Gastroesophageal sphincter (tissue), 4 donors: ENCODE measurements around the gene MYO9A. TPM values are rescaled to one million over a fixed set of nuclear protein-coding genes. Genes with fewer than 3 reads are reported as not detected.

Experiments used
- ATAC-seq: fragments of 150-250 bp; one replicate; pipeline ENCODE4 v1.9.1; 2016; ENCODE audit warnings: mild to moderate bottlenecking, moderate library complexity
- H3K27ac ChIP-seq, 4 donors: fragments of 200-600 bp; sonication (generic) in 3 of 4; 1 replicate in 3 of 4; 2 replicates in 1 of 4; pipeline ENCODE4 v1.5.1; 2016 to 2019
- H3K27me3 ChIP-seq: fragments of 200-600 bp; sonication (generic); one replicate; pipeline ENCODE4 v1.5.1; 2019
- H3K36me3 ChIP-seq, 2 donors: fragments of 200-600 bp; sonication (generic); one replicate each; pipeline ENCODE4 v1.5.1; 2019; ENCODE audit warnings: control low read depth in 1 of 2
- H3K4me1 ChIP-seq, 3 donors: fragments of 200-600 bp; sonication (generic); 1 replicate in 2 of 3; 2 replicates in 1 of 3; pipeline ENCODE4 v1.5.1; 2016 to 2019; ENCODE audit warnings: control low read depth in 2 of 3
- H3K4me3 ChIP-seq, 2 donors: fragments of 200-600 bp; sonication (generic); one replicate each; pipeline ENCODE4 v1.5.1; 2019; ENCODE audit warnings: mild to moderate bottlenecking in 1 of 2, moderate library complexity in 1 of 2
- H3K9me3 ChIP-seq, 3 donors: fragments of 200-600 bp; sonication (generic); one replicate each; pipeline ENCODE4 v1.5.1; 2017 to 2019; ENCODE audit warnings: control low read depth in 2 of 3
- EP300 ChIP-seq: sonication (generic); formaldehyde crosslinking; IDR thresholded peaks from one replicate; pipeline ENCODE4 v1.6.1; 2017; ENCODE audit warnings: antibody characterized with exemption, mild to moderate bottlenecking
- POLR2A ChIP-seq, 2 donors: fragments of 450-650 bp; IDR thresholded peaks; one replicate each; pipeline ENCODE4 v1.6.1; 2017; ENCODE audit warnings: antibody characterized with exemption in 2 of 2, mild to moderate bottlenecking in 2 of 2, moderate library complexity in 1 of 2
- POLR2AphosphoS5 ChIP-seq: sonication (generic); formaldehyde crosslinking; IDR thresholded peaks from one replicate; pipeline ENCODE4 v1.6.1; 2017; ENCODE audit warnings: antibody characterized with exemption
- WGBS, 2 donors: methylation state at CpG; one replicate each; pipeline ENCODE4 v1.1.5; 2018; ENCODE audit warnings: low coverage in 1 of 2; 5-methylcytosine and 5-hydroxymethylcytosine counted together
- total RNA-seq, 4 donors: library from RNA; depleted of rRNA; stranded (reverse); fragments of >200 nt; gene quantifications; one replicate each; pipeline ENCODE4 v1.1.0, GENCODE V29; 2016
- TF ChIP-seq, protein P1 (sequence below), 4 experiments: fragments of 200-600 bp in 2 of 4; fragments of 450-650 bp in 2 of 4; sonication (generic) in 1 of 4; IDR thresholded peaks; one replicate each; pipeline ENCODE4 v1.5.1; 2017 to 2019; ENCODE audit warnings: antibody characterized with exemption in 4 of 4, mild to moderate bottlenecking in 2 of 4, moderate library complexity in 2 of 4

The MYO9A gene
- total RNA-seq, 4 donors from 2014 or later = 74.5 to 118 (median 108) TPM

GRCh38 chr15:71823801-71824200 lies 294.1 kb downstream of the MYO9A start:
- H3K27me3 ChIP-seq = no peaks in the 10 kb centered on the region
- no peaks in the 10 kb centered on the region for H3K4me1 ChIP-seq
- H3K9me3 ChIP-seq = peaks cover 0 to 19% (median 0%) of the 10 kb centered on the region in 3 donors
- no peak for ATAC-seq
- TF ChIP-seq, protein P1, sequence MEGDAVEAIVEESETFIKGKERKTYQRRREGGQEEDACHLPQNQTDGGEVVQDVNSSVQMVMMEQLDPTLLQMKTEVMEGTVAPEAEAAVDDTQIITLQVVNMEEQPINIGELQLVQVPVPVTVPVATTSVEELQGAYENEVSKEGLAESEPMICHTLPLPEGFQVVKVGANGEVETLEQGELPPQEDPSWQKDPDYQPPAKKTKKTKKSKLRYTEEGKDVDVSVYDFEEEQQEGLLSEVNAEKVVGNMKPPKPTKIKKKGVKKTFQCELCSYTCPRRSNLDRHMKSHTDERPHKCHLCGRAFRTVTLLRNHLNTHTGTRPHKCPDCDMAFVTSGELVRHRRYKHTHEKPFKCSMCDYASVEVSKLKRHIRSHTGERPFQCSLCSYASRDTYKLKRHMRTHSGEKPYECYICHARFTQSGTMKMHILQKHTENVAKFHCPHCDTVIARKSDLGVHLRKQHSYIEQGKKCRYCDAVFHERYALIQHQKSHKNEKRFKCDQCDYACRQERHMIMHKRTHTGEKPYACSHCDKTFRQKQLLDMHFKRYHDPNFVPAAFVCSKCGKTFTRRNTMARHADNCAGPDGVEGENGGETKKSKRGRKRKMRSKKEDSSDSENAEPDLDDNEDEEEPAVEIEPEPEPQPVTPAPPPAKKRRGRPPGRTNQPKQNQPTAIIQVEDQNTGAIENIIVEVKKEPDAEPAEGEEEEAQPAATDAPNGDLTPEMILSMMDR (IDR thresholded peaks at IDR 0.05) = no peak
- no peak for TF ChIP-seq POLR2A (IDR thresholded peaks at IDR 0.05)
- no peak for TF ChIP-seq EP300
- no peak for TF ChIP-seq POLR2AphosphoS5
- 40 to 48% methylated on average over 1 to 3 of the region's 3 CpGs for WGBS, 2 donors
- H3K4me3 ChIP-seq = no peak overlapping the region
- H3K27ac ChIP-seq = no peak overlapping the region
- H3K36me3 ChIP-seq = peaks cover 0 to 80% of the 10 kb centered on the region in 2 donors

DNA sequence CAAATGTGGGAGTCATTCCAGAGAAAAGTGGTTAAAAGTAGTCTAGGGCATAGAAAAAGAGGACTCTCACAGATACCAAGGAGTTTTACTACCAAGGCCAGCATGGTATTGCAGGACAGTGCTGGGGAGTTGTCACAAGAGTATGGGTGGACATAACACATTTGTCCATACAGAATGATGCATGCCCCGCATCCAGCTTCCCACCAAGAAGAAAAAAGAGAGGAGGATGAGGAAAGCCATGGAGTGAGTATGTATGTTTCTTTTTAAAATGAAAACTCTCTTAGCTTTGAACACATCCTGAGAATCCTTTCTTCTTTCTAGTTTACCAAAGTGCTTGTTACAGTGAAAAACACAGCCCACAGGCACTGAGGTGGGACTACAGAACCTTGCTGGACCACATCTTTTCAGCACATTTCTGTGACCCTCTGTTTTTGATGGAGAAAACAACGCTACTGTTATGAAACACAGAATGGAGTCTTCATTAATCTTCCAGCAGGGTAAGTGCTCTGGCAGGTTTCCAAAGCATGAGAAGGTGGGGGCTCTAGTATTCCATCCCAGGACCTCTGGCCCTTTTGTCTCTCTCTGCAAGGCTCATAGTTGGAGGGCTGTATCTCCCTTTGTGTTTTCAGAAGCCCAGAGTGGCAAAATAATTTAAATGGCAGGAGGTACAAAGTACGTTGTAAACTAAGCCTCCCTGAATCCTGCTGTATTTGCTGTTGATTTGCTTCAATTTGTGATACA lies 294.9 kb downstream of the MYO9A start:
- WGBS, 2 donors = 64 to 68% methylated on average over 3 of the region's 3 CpGs
- Histone ChIP-seq H3K36me3 (peaks cover 0 to 72% of the 10 kb centered on the region in 2 donors), H3K27me3 (no peaks in the 10 kb centered on the region), H3K27ac (no peak overlapping the region), H3K4me1 (no peaks in the 10 kb centered on the region), H3K9me3 (peaks cover 0 to 19% (median 0%) of the 10 kb centered on the region in 3 donors), H3K4me3 (no peak overlapping the region)
- ATAC-seq = no peak
- TF ChIP-seq EP300 (no peak), POLR2AphosphoS5 (no peak), POLR2A (IDR thresholded peaks at IDR 0.05) (no peak)
- TF ChIP-seq, protein P1 (IDR thresholded peaks at IDR 0.05) = no peak

- no peaks in the 10 kb centered on the region for H3K4me1 ChIP-seq
- H3K36me3 ChIP-seq = peaks cover 0 to 58% of the 10 kb centered on the region in 2 donors
- no peak overlapping the region for H3K4me3 ChIP-seq
- no peak overlapping the region for H3K27ac ChIP-seq
- H3K9me3 ChIP-seq = peaks cover 0 to 19% (median 0%) of the 10 kb centered on the region in 3 donors
- TF ChIP-seq EP300 (no peak), POLR2AphosphoS5 (no peak)
- no peak for ATAC-seq
- 90 to 92% methylated on average over 2 to 5 of the region's 5 CpGs for WGBS, 2 donors
- no peaks in the 10 kb centered on the region for H3K27me3 ChIP-seq
These were observed 296.3 kb downstream of the MYO9A start for GRCh38 chr15:71821547-71822129.

DNA sequence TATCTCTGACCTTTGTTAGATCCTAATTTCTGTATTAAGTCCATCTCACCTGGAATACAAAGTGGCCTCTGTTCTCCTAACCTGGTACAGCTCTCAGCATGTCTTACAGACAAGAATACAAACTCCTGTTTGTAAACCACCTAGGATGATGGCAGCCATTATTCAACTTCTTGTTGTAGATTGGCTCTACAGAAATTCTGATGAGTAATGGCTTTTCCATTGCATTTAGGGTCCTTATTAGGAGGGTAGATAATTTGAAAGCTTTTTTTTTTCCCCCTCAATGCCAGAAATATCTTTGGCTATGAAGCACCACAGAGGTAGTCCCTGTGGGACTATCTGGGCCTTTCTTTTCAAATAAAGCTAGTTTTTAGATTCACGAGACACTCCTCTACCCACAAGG lies 297.8 kb downstream of the MYO9A start:
- WGBS, 2 donors = 83 to 89% methylated on average over 1 of the region's 1 CpG

DNA sequence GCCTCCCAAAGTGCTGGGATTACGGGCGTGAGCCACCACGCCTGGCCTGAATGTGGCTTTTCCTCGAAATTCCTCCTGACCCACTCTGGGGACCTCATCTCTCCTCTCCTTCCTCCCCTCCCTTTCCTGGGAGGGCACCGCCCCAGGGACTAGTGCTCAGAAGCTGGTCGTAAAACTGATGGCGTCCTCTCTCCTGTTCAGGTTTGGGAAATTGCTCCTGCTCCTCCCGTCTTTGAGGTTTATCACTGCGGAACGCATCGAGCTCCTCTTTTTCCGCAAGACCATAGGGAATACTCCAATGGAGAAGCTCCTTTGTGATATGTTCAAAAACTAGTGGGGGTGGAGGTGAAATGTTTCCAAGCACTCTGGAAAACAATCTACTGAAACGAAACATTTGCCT lies 300.6 kb downstream of the MYO9A start:
- no peaks in the 10 kb centered on the region for H3K4me1 ChIP-seq
- 87 to 98% methylated on average over 4 to 13 of the region's 13 CpGs for WGBS, 2 donors
- no peak for ATAC-seq
- H3K9me3 ChIP-seq = peaks cover 0 to 10% (median 0%) of the 10 kb centered on the region in 3 donors
- no peaks in the 10 kb centered on the region for H3K27me3 ChIP-seq
- TF ChIP-seq, protein P1 (IDR thresholded peaks at IDR 0.05) = no peak
- TF ChIP-seq POLR2AphosphoS5 = no peak
- TF ChIP-seq EP300 = no peak
- no peak for TF ChIP-seq POLR2A (IDR thresholded peaks at IDR 0.05)
- H3K4me3 ChIP-seq = no peak overlapping the region
- peaks cover 0 to 15% of the 10 kb centered on the region in 2 donors for H3K36me3 ChIP-seq
- no peak overlapping the region for H3K27ac ChIP-seq

More for the DNA sequence above, 297.8 kb downstream of the MYO9A start:
- Histone ChIP-seq H3K4me3 (no peak overlapping the region), H3K27ac (no peak overlapping the region), H3K36me3 (peaks cover 0 to 43% of the 10 kb centered on the region in 2 donors), H3K27me3 (no peaks in the 10 kb centered on the region), H3K9me3 (peaks cover 0 to 19% (median 0%) of the 10 kb centered on the region in 3 donors), H3K4me1 (no peaks in the 10 kb centered on the region)
- TF ChIP-seq EP300 (no peak), POLR2AphosphoS5 (no peak), POLR2A (IDR thresholded peaks at IDR 0.05) (no peak)
- TF ChIP-seq, protein P1 (IDR thresholded peaks at IDR 0.05) = no peak
- ATAC-seq = no peak
